Type B pancreatic cell (in vitro differentiated cells): Measurements from ENCODE around the gene LIMS2. TPM values are rescaled to one million over a fixed set of nuclear protein-coding genes. Genes with fewer than 3 reads are reported as not detected.

Experiments used
- DNase-seq: peaks from one replicate; pipeline ENCODE4 v3.0.0; 2021; ENCODE audit warnings: mixed read lengths; ENCODE audit not compliant: unreplicated experiment; ENCODE audit errors: extremely low spot score
- H3K27ac Mint-ChIP-seq: 2 replicates; pipeline ENCODE4 v1.8.0; 2021; ENCODE audit warnings: mild to moderate bottlenecking, mixed read lengths
- H3K27me3 Mint-ChIP-seq: 2 replicates; pipeline ENCODE4 v1.8.0; 2021; ENCODE audit warnings: mixed read lengths
- H3K36me3 Mint-ChIP-seq: 2 replicates; pipeline ENCODE4 v1.8.0; 2021; ENCODE audit warnings: mixed read lengths
- H3K4me1 Mint-ChIP-seq: one replicate; pipeline ENCODE4 v1.8.0; 2021; ENCODE audit warnings: mixed read lengths; ENCODE audit not compliant: unreplicated experiment
- H3K4me3 Mint-ChIP-seq: 2 replicates; pipeline ENCODE4 v1.8.0; 2021; ENCODE audit warnings: mild to moderate bottlenecking, mixed read lengths
- H3K9me3 Mint-ChIP-seq: 2 replicates; pipeline ENCODE4 v1.8.0; 2021; ENCODE audit warnings: mixed read lengths
- long read RNA-seq: library from polyadenylated mRNA; unstranded; transcript quantifications from one replicate; pipeline ENCODE4 v2.0.0, GENCODE V29; 2020
- total RNA-seq: library from RNA; stranded (reverse); gene quantifications from 2 replicates; pipeline ENCODE4 v1.2.1, GENCODE V29; 2021; ENCODE audit warnings: low replicate concordance
- TF ChIP-seq, protein P1 (sequence below): fragments of 200-600 bp; sonication (generic); conservative IDR thresholded peaks from 2 replicates; pipeline ENCODE4 v1.5.0; 2021; ENCODE audit warnings: antibody characterized with exemption, mild to moderate bottlenecking

The LIMS2 gene, protein sequence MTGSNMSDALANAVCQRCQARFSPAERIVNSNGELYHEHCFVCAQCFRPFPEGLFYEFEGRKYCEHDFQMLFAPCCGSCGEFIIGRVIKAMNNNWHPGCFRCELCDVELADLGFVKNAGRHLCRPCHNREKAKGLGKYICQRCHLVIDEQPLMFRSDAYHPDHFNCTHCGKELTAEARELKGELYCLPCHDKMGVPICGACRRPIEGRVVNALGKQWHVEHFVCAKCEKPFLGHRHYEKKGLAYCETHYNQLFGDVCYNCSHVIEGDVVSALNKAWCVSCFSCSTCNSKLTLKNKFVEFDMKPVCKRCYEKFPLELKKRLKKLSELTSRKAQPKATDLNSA
- 13.1 and 20.5 TPM in 2 replicates for total RNA-seq
- long read RNA-seq, result 0 reads

DNA sequence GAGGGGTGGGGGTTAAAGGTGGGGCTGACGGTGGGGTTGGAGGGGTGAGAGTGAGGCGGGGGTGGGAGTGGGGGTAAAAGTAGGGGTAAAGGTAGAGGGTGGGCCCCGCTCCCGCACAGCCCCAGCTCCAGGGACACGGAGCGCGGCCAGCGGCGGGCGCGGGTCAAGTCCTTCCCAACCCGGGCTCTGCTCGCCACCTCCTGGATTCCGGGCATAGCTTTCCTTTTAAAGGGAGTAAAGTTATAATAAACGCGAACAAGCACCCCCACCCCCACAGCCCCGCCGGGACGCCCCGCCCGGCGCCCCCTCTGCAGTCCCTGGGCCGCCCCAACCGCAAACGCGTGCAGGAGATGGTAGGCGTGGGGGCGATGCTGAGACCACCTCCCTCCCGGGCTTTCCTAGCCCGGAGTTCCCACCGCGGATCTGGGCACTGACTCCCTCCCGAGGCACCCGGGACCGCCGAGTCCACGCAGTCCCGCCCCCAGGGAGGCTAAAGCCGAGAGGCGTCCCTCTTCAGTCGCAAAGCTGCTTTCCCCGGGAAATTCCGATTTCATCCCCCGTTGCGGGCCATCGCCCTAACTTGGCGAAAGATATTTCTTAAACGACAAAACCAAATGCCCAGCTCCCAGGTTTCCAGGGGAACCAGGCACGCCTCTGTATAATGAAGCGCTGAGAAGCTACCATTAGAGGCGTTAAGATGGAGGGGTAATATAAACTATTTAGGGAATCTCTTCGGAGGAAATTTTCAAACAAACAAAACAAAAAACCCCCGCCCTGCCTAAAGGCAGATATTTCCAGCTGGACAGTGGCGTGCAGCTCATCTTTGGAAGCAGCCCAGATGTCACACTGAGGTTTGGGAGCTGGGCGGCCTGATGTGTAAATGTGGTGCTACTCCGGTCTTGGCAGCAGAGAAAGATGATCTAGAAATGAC lies at the start of gene LIMS2:
LIMS2 (minus strand) TSS at position 200 of the 931 bp plus-strand sequence. CDS start 506 bp downstream, outside the sequence.
- peak within 1 kb of the TSS; percentile 91 for H3K4me3 Mint-ChIP-seq
- H3K9me3 Mint-ChIP-seq, result no peaks in the 10 kb centered on the region
- peaks cover 6% of the 10 kb centered on the region for H3K4me1 Mint-ChIP-seq
- peaks cover 72% of the 10 kb centered on the region for H3K27me3 Mint-ChIP-seq
- TF ChIP-seq, protein P1, sequence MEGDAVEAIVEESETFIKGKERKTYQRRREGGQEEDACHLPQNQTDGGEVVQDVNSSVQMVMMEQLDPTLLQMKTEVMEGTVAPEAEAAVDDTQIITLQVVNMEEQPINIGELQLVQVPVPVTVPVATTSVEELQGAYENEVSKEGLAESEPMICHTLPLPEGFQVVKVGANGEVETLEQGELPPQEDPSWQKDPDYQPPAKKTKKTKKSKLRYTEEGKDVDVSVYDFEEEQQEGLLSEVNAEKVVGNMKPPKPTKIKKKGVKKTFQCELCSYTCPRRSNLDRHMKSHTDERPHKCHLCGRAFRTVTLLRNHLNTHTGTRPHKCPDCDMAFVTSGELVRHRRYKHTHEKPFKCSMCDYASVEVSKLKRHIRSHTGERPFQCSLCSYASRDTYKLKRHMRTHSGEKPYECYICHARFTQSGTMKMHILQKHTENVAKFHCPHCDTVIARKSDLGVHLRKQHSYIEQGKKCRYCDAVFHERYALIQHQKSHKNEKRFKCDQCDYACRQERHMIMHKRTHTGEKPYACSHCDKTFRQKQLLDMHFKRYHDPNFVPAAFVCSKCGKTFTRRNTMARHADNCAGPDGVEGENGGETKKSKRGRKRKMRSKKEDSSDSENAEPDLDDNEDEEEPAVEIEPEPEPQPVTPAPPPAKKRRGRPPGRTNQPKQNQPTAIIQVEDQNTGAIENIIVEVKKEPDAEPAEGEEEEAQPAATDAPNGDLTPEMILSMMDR, result peak; percentile 24
- peak within 1 kb of the TSS; percentile 93 for H3K27ac Mint-ChIP-seq
- H3K36me3 Mint-ChIP-seq, result no peaks in the 10 kb centered on the region
- DNase-seq, result no peak

DNA sequence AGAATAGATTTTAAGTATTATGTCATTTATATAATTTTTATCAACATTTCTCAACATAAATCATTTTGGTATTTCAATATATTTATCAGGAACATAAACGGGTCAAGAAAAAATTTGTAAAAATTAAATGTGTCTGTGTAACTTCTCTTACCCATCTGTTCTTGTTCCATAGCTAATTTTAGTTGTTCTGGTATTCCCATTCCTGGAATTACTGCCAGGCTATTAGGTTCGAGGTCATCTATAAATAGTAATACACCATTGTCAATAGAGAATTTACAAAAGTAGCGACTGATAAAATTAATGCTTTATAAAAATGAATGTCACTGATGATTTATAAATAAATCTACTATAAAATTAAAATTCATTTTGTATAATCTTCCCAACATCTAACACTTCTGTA lies 47.5 kb upstream of the LIMS2 start:
- Mint-ChIP-seq H3K9me3 (no peaks in the 10 kb centered on the region), H3K36me3 (peaks cover 20% of the 10 kb centered on the region), H3K4me1 (no peaks in the 10 kb centered on the region), H3K27me3 (no peaks in the 10 kb centered on the region), H3K4me3 (no peak overlapping the region), H3K27ac (no peak overlapping the region)
- no peak for DNase-seq
- TF ChIP-seq, protein P1, result no peak

DNA sequence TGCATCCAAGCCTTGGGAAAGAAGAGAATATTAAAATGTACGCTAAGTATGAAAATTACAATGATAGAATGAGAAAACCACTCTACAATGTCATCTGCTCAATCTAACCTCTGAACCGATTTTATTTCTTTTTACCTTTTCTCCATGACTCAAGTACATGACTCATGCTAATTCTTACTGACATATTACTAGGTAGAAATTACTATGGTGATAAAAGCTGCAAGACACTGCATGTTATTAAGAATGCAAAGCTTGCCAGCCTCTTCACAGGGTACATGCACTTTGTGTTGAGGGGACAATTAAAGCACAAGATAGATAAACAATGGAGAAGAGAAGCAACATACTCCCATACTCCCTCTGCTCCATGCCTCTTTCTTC lies 46.6 kb upstream of the LIMS2 start:
- Mint-ChIP-seq H3K4me1 (no peaks in the 10 kb centered on the region), H3K4me3 (no peak overlapping the region), H3K27ac (no peak overlapping the region), H3K9me3 (no peaks in the 10 kb centered on the region), H3K36me3 (peaks cover 20% of the 10 kb centered on the region), H3K27me3 (no peaks in the 10 kb centered on the region)
- DNase-seq, result no peak
- TF ChIP-seq, protein P1, result no peak

DNA sequence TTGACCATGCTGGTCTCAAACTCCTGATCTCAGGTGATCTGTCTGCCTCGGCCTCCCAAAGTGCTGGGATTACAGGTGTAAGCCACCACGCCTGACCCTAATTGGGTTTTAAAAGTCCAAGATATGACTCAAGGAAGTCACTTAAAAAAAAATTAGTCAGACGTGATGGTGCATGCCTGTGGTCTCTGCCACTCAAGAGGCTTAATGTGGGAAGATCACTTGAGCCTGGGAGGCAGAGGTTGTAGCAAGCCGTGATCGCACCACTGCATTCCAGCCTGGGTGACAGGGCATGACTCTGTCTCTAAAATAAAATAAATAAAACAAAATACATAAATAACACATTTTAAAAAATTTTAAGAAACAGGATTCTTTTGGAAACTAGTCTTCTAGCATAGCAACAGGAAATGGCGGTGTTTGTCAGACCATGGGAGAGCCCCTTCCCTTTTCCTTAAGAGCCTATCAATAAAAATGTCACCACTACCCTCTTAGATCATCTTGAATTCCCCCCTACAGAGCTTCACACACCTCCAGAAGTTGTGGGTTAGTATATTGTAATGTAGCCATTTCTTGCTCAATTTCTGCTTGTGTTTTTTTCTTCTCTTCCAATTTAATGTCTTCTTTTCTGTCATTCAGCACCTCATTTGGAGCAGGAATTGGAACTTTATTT lies 46.1 kb upstream of the LIMS2 start:
- no peak for DNase-seq
- Mint-ChIP-seq H3K9me3 (no peaks in the 10 kb centered on the region), H3K27ac (no peak overlapping the region), H3K27me3 (no peaks in the 10 kb centered on the region), H3K36me3 (peaks cover 23% of the 10 kb centered on the region), H3K4me3 (no peak overlapping the region), H3K4me1 (no peaks in the 10 kb centered on the region)
- TF ChIP-seq, protein P1, result no peak

DNA sequence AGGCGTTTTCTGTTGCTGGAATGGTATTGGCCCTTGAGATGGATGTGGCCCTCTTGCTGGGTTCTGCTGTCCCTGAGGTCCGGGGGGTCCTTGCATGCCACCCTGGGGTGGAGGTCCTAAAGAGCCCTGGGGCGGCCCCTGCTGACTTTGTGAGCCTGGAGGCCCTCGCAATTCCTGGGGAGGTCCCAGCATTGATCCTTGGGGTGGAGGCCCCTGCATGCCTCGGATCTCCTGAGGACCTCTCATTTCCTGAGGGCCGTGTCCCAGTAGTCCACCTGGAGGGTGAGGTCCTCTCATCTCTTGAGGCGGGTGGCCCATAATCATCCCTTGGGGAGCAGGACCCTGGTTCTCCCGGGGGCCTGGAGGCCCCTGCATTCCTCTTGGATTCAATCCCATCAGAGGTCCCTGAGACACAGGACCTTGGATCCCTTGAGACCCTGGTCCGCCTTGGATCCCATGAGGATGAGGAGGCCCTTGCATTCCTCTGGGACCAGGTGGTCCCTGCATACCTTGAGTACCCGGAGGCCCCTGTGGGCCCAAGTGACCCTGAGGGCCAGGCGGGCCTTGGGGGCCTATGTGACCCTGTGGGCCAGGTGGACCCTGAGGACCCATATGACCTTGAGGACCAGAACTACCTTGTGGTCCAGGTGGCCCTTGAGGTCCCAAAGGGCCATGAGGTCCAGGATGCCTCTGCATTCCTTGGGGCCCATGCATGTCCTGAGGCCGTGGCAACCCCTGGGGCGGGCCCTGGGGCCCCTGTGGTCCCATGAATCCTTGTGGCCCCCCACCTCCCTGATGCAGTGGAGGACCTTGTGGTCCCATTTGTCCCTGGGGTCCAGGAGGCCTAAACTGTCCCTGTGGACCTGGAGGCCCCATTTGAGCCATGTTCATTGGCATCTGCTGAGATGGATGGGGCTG lies 44.2 kb upstream of the LIMS2 start:
- Mint-ChIP-seq H3K27ac (no peak overlapping the region), H3K27me3 (no peaks in the 10 kb centered on the region), H3K4me1 (no peaks in the 10 kb centered on the region), H3K4me3 (no peak overlapping the region), H3K9me3 (no peaks in the 10 kb centered on the region), H3K36me3 (peaks cover 26% of the 10 kb centered on the region)
- DNase-seq, result no peak
- TF ChIP-seq, protein P1, result no peak
